HG02943 (cell line): ENCODE measurements around the gene PTPN11.
"Not testable (repeated sequence)": the region's sequence is repeated elsewhere in the genome, so short reads cannot be mapped to it uniquely, and the experiment has no call there.

Source experiments
- ATAC-seq: cut with Tn5 transposase; IDR thresholded peaks from one replicate; pipeline ENCODE4 v1.9.1; 2021; ENCODE audit warnings: mild to moderate bottlenecking, low read depth, moderate library complexity; ENCODE audit not compliant: unreplicated experiment

Gene PTPN11

DNA sequence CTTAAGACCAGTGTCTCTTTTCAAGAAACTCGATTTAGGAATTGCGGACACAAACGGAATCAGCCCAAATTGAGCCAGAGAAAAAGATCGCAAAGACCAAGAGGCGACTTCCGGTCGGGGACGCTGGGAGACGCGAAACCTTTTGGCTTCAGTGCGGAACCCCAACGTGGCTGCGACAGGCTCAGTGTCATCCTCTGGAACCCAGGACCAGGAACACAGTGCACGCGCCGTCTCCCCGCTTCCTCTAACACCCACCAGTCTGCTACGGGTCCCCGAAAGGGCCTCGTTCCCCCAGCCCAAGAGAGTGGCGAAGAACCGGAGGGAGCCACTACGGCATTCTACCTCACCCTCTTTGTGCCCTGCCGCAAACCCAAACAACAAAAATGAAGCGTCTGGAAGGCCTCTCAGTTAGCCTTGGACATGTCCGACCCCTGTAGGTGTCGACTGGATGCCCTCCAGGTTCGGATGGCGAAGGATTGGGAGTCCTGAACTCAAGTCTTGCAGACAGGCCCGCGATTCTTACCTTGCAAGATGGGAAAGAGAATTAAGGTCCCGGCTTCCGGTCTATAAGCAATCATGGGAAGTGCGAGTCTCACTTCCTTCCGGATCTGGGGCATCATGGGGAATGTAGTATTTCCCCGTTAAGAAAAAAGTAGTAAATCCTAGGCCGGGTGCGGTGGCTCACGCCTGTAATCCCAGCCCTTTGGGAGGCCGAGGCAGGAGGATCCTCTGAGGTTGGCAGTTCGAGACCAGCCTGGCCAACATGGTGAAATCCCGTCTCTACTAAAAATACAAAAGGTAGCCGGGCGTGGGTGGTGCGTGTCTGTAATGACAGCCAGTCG, 9.5 kb upstream of the PTPN11 start, which contains the start of gene RPL6:
TSS of gene RPL6 (minus strand) at position 542 of the 842 bp plus-strand sequence. CDS start 949 bp downstream, outside the sequence.
- peak; percentile 70 for ATAC-seq

DNA sequence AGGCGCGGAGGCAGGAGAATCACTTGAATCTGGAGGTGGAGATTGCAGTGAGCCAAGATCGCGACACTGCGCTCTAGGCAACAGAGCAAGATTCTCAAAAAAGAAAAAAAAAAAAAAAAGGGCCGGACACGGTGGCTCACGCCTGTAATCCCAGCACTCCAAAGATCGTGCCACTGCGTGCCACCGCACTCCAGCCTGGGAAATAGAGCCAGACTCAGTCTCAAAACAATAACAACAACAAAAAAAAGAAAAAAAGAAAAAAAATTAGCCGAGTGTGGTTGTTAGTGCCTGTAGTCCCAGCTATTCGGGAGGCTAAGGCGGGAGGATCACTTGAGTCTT, 8.9 kb upstream of the PTPN11 start:
- no peak for ATAC-seq

DNA sequence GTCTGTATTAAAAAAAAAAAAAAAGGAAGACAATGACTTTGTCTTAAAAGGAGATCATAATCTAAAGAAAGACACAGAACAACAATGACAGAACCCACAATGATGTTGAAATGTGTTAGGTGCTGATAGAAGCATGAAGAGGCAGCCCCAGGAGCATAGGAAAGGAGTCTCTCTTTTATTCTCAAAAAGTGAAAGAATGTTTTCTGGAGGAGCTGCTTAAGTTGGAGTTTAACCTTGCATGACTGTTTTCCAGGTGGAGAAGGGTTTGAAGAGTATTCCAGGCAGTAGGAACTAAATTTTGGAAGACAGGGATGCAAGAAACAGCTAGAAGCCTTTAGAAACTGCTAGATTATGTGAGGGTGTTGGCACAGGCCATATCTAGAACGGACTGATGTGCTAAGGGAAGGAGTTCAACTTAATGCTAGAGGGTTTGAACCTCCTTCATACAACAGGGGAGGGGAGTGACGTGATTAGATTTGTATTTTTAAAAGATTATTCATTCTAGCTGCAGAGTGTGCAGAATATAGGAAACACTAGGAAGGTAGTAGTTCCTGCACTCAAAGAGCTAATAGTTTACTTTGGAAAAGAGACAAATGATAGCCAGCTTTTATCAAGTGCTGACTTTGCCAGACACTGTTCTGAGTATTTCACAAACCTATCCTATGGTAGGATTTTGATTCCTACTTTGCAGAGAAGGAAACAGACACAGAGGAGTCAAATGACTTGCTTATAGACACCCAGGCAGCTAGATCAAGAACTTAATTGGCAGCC, 4.7 kb upstream of the PTPN11 start:
- no peak for ATAC-seq

DNA sequence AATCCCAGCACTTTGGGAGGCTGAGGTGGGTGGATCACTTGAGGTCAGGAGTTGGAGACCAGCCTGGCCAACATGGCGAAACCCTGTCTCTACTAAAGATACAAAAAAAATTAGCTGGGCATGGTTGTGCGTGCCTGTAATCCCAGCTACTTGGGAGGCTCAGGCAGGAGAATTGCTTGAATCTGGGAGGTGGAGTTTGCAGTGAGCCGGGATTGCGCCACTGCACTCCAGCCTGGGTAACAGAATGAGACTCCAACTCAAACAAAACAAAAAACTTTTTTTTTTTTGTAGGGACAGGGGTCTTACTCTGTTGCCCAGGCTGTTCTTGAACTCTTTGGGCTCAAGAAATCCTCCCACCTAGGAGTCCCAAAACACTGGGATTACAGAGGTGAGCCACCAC, 3.3 kb upstream of the PTPN11 start:
- not testable (repeated sequence) for ATAC-seq

DNA sequence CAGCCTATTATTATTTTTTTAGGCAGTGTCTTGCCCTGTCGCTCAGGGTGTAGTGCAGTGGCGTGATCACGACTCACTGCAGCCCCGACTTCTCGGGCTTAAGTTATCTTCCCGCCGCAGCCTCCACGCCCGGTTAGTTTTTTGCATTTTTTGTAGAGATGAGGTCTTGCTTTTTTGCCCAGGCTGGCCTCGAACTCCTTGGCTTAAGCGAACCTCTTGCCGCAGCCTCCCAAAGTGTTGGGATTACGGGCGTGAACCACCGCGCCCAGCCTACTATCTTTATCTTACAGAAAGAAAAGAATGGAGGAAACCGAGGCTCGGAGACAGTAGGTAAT, 507 bp upstream of the PTPN11 start:
- peak; percentile 23 for ATAC-seq

DNA sequence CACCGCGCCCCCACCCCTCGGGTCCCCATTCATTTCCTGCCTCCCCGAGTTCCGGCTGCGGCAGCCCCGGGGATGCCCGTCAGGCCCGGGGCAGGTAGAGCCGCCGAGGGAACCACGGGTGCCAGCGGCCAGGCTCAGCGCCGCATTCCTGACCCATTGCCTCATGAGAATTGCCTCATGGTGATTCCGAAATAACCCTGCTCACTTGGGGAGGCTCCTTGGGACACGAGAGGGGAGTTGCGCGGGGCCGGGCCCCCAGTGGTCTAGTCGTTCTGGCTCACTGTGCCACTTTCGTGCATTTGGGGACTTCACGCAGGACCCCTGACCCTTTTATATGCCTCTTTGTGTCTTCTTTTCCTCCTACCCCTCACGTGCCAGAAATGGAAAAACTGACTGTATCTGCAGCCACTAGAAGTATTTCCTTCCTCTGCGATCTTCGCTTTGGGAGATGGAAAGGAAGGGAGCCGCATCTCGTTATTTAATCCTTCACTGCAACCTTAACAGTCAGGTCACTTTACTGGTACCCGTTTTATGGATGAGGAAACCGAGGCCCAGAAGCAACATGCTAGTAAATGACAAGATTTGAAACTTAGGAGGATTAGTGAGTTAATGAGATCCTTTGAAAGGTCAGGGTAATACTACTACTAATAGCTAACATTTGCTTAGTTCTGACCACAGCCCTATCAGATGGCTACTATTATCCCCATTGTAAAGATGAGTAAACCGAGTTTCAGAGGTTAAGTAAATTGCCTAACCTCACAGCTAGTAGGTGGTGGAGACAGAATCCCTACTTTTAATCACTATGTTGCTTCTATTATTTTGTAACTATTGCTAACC, 768 bp downstream of the PTPN11 start:
- ATAC-seq, result peak; percentile 35

DNA sequence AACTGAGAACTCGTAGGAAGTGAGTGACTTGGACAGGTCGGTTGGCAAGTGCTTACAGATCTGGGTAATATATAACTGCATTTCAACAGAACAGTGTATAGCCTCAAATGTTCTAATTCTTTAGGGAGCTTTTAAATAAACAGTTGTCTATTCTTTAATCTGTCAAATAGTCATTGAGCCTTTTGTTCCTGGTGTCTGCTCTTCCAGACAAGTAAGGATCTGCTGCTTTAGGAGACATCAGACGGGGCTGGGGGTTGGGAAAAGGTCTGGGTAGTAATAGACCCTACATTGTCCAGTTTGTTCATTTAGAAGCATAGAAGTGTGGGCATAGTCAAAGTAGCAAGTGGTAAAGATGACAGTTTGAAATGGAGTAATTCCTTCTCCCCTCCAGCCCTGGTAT, 2.0 kb downstream of the PTPN11 start:
- no peak for ATAC-seq

DNA sequence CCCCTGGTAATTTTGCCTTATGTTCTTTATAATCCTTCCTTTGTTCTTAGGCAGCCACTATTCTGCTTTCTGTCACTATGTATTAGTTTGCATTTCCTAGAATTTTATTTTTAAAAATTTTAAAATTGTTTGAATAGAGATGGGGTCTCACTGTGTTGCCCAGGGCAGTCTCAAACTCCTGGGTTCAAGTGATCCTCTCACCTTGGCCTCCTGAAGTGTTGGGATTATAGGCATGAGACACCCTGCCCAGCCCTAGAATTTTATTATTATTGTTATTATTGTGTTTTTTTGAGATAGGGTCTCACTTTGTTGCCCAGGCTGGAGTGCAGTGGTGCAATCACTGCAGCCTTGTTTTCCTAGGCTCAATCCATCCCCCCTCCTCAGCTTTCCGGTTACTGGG, 2.6 kb downstream of the PTPN11 start:
- no peak for ATAC-seq

DNA sequence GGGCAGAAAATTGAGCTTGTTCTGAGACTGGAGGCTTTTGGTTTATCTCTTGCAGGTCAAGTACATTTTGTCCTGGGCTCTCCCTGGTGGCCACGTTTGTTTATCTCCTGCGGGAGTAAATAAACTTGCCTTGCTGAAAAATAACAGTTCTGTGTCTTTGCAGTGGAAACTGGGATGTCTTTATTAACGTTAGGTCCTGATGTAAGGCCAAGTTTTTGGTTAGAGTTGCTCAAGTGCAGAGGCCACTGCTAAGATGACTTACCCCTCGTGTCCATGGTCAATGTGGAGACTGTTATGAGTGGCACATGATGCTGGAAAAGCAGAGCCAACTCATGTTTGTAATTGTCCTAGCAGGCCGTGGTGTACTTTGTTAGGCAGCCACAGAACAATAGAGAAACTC, 3.8 kb downstream of the PTPN11 start:
- ATAC-seq, result no peak

DNA sequence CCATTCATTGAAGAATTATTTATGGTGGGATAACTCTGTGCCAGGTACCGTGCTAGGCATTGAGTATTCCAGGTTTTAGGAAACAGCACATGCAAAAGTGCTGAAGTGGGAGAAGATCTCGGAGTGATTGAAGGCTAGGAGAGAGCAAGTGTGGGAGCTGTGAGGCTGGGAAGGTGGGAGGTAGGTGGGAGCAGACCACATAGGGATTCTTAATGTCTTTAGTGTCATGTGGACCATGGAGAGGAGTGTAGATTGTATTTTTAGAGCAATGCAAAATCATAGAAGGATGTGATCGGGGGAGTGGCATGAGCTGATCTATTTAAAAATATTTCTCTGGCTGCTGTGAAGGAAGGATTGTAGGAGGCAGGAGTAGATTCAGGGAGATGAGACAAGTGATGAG, 5.4 kb downstream of the PTPN11 start:
- ATAC-seq, result no peak

DNA sequence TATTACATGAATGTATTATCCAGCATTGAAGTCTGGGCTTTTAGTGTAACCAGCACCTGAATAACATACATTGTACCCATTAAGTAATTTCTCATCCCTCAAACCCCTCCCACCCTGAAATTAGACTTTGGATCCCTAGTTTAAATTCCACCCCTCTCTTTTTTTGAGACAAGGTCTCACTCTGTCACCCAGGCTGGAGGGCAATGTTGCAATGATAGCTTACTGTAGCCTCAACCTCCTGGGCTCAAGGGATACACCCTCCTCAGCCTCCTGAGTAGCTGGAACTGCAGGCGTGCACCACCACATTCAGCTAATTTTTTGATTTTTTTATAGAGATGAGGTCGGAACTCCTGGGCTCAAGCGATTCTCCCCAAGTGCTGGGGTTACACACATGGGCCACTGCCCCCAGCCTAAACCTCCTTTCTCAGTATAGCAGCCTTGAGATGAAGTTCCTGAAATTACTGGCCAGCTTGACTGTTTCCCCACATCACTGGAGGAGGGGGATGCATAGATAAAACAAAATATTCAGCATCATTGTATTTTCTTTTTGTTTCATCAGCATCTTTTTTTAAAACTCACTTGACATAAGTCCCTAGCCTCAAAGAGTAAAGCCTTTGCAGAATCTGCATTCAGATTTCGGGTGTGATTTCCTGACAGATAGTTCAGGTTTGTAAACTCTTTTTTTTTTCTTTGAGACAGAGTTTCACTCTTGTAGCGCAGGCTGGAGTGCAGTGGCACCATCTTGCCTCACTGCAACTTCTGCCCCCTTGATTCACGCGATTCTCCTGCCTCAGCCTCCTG, 7.0 kb downstream of the PTPN11 start:
- ATAC-seq, result no peak

DNA sequence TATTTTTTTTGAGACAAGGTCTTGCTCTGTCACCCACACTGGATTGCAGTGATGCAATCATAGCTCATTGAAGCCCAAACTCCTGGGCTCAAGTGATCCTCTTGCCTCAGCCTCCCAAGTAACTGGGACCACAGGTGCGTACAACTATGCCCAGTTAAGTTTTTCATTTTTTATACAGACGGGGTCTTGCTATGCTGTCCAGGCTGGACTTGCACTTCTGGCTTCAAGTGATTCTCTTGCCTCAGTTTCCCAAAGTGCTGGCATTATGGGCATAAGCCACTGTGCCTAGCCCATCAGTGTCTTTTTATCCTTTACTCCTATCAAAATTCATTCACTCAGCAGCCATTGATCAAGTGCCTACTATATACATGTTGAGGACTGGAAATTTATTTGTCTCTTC, 9.0 kb downstream of the PTPN11 start:
- no peak for ATAC-seq

DNA sequence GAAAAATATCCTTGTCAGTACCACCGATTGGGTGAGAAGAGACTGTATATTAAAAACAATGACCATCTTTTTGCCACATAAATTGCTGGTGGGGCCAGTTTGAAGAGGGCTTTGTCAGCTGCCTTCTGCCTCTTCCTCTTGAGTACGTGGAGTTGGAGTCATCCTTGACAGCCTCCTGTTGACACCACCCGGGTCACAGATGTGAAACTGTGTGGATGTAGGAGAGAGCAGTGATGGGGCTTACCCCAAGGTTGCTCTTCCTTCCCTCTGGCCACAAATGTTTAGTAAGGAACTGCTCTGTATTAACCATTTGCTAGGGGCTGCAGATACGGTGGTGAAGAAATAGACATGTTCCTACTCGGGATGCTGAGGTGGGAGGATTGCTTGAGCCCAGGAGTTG, 12.2 kb downstream of the PTPN11 start:
- no peak for ATAC-seq

DNA sequence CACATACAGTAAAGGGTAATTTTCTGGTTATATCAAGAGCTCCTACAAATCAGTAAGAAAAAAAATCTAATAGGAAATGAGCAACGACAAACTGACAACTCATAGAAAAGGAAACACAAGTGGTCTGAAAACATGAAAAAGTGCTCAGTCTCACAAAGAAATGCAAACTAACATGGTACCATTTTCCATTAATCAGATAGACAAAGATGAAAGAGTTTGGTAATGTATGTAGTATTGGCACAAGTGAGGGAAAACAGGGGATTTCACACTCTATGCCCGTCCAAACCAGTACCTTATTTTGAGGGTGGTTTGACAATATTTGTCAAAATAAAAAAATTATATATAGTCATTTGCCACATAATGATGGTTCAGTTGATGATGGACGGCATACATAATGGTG, 13.2 kb downstream of the PTPN11 start:
- ATAC-seq, result no peak

DNA sequence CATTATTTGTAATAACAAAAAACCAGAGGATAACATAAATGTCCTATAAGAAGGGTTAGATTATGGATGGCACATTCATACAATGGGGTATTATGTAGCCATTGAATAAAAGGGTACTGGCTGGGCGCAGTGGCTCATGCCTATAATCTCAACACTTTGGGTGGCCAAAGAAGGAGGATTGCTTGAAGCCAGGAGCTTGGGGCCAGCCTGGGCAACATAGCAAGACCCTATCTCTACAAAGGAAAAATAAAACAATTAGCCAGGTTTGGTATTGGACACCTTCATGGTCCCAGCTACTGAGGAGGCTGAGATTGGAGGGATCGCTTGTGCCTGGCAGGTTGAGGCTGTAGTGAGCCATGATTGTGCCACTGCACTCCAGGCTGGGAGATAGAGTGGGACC, 14.8 kb downstream of the PTPN11 start:
- no peak for ATAC-seq

DNA sequence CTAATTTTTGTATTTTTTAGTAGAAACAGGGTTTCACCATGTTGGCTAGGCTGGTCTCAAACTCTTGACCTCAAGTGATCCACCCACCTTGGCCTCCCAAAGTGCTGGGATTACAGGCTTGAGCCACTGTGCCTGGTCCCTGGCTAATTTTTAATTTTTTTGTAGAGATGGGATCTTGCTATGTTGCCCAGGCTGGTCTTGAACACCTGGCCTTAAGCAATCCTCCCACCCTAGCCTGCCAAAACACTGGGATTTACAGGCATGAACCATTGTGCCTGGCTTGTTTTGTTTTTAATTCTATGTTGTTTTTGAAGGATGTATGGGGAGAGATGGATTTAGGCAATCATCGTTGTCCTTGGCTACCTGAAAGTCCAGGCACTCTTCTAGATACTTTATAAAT, 19.9 kb downstream of the PTPN11 start:
- not testable (repeated sequence) for ATAC-seq

DNA sequence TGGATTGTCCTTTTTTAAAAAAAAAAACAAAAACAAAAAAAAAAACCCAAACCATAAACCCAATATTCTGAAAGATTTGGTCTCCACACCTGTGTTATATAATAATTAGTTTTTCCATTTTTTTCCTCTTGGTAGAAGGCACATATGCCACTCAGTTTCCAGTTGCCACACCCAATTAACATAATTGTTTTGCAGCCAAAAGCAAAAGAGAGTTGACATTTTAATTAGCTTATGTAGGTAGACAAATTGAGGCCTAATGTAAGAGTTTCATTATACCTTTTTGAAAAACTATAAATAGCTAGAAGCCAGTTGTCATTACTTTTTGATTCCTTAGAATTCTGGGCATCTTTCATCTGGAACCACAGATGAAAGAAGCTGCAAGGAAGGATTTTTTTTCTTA, 21.0 kb downstream of the PTPN11 start:
- ATAC-seq, result no peak

DNA sequence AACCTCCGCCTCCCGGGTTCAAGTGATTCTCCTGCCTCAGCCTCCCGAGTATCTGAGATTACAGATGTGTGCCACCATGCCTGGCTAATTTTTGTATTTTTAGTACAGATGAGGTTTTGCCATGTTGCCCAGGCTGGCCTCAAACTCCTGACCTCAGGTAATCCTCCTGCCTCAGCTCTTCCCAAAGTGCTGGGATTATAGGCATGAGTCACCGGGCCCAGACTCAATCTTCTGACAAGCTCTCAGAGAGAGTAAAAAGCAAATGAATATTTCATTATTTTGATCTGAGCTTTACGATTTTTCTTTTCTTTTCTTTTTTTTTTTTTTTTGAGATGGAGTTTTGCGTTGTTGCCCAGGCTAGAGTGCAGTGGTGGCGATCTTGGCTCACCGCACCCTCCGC, 21.9 kb downstream of the PTPN11 start:
- ATAC-seq, result not testable (repeated sequence)

DNA sequence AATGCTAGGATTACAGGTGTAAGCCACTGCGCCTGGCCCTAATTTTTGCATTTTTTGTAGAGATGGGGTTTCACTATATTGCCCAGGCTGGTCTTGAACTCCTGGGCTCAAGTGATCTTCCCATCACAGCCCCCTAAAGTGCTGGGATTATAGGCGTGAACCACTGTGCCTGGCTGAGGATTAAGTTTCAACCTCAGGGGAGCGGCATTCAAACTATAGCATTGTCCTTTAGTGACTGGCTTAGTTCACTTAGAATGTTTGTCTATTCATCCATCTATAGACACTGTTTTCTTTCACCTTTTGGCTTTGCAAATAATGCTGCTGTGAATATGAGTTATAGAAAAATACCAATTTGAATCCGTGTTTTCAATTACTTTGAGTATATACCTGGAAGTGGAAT, 25.2 kb downstream of the PTPN11 start:
- ATAC-seq, result no peak

DNA sequence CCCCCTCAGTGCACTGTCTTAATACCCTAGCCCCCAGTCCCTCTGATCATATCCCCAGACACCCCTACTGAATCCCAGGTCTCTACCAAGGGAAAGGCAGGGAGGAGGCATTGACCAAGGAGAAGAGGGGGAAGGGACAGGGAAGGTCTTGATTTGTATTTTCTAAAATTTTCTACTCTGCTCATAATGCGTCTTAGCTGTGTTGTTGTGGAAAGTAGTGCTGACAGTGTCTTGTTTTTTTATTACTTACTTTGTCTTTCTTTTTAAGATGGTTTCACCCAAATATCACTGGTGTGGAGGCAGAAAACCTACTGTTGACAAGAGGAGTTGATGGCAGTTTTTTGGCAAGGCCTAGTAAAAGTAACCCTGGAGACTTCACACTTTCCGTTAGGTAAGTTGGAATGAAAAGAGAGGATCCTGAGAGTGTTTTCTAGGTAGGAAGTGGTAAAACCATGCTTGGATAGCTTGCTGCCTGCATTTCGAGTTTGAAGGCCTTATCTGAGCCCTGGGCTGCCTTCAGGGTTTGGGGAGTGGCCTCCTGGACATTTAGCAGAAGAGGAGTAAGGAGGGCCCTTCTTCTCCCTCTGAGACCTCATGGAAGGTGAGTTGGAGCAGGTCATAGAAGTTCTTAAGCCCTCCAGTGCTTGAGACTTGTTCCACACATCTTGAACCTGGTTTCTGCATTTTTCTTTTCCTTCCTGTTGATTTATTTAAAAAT, 27.4 kb downstream of the PTPN11 start:
- ATAC-seq, result no peak
